ENCODE data around the gene TMTC2.

- TF ChIP-seq POLR2A (IDR thresholded peaks at IDR 0.05) (no peak), CTCF (IDR thresholded peaks at IDR 0.05) (no peak)
Observed at GRCh38 chr12:82958966-82959365, 272.3 kb downstream of the TMTC2 start.

Measured in adrenal gland (tissue), 5 donors.